GM12892 (cell line): ENCODE data around the gene HPN.
"Not testable (repeated sequence)": the region's sequence is repeated elsewhere in the genome, so short reads cannot be mapped to it uniquely, and the experiment has no call there.

Experiments used
- DNase-seq: peaks from one replicate; pipeline ENCODE4 v3.0.0; 2011; ENCODE audit not compliant: insufficient read length
- FAIRE-seq: peaks from 2 replicates; lab custom pipeline; 2011; peaks lifted over from hg19 to GRCh38; lab: Jason Lieb, UNC
- POLR2A ChIP-seq: IDR thresholded peaks from 2 replicates; pipeline ENCODE4 v1.6.1; 2011; ENCODE audit warnings: low read depth, low read length, control low read depth
- POLR2AphosphoS5 ChIP-seq: IDR thresholded peaks from 2 replicates; pipeline ENCODE4 v1.6.1; 2011; ENCODE audit warnings: low read depth, low read length, control low read depth
- TAF1 ChIP-seq: IDR thresholded peaks from 2 replicates; pipeline ENCODE4 v1.6.1; 2011; ENCODE audit warnings: low read depth, mild to moderate bottlenecking, control low read depth, low read length, borderline replicate concordance

The HPN gene

GRCh38 chr19:35022460-35022859, 19.1 kb upstream of the HPN start:
- TF ChIP-seq POLR2A: no peak
- no peak for TF ChIP-seq TAF1
- no peak for TF ChIP-seq POLR2AphosphoS5
- DNase-seq: no peak
- FAIRE-seq: no peak

GRCh38 chr19:35023428-35023827, 18.1 kb upstream of the HPN start:
- FAIRE-seq: no peak
- TF ChIP-seq POLR2A (no peak), TAF1 (no peak), POLR2AphosphoS5 (no peak)
- no peak for DNase-seq

GRCh38 chr19:35024095-35024494, 17.4 kb upstream of the HPN start:
- no peak for TF ChIP-seq POLR2AphosphoS5
- TF ChIP-seq POLR2A: no peak
- no peak for TF ChIP-seq TAF1
- FAIRE-seq: no peak
- DNase-seq: no peak

GRCh38 chr19:35025969-35026368, 15.6 kb upstream of the HPN start:
- FAIRE-seq: no peak
- no peak for TF ChIP-seq POLR2A
- no peak for TF ChIP-seq TAF1

GRCh38 chr19:35026418-35026817, 15.1 kb upstream of the HPN start:
- TF ChIP-seq TAF1: no peak
- TF ChIP-seq POLR2A: no peak
- no peak for TF ChIP-seq POLR2AphosphoS5
- DNase-seq: no peak
- FAIRE-seq: no peak

More at GRCh38 chr19:35025969-35026368, 15.6 kb upstream of the HPN start:
- no peak for DNase-seq

GRCh38 chr19:35027009-35027408, 14.5 kb upstream of the HPN start:
- DNase-seq (no peak), FAIRE-seq (no peak)
- TF ChIP-seq POLR2AphosphoS5 (no peak), POLR2A (no peak), TAF1 (no peak)

- no peak for DNase-seq
- no peak for TF ChIP-seq TAF1
- TF ChIP-seq POLR2A: no peak
- TF ChIP-seq POLR2AphosphoS5: no peak
- FAIRE-seq: no peak
Measured at GRCh38 chr19:35027851-35028599, 13.5 kb upstream of the HPN start.

- not testable (repeated sequence) for DNase-seq
Measured at GRCh38 chr19:35028600-35028885, 13.0 kb upstream of the HPN start.

GRCh38 chr19:35029275-35029736, 12.2 kb upstream of the HPN start:
- DNase-seq, FAIRE-seq: not testable (repeated sequence)

More at GRCh38 chr19:35028600-35028885, 13.0 kb upstream of the HPN start:
- not testable (repeated sequence) for FAIRE-seq

GRCh38 chr19:35029737-35030256, 11.7 kb upstream of the HPN start:
- TF ChIP-seq POLR2AphosphoS5: 0 out of 2 replicates have a peak, but pooled peaks have one; percentile 19
- no peak for TF ChIP-seq TAF1
- FAIRE-seq: no peak

GRCh38 chr19:35030257-35031071, 11.1 kb upstream of the HPN start, which contains the start of gene SCN1B:
Gene SCN1B (plus strand): TSS chr19:35030470. CDS start chr19:35030821, 351 bp downstream.
- TF ChIP-seq POLR2AphosphoS5: no peak
- TF ChIP-seq TAF1: no peak
- no peak for TF ChIP-seq POLR2A
- DNase-seq (peak; percentile 63), FAIRE-seq (no peak)

More at GRCh38 chr19:35029737-35030256, 11.7 kb upstream of the HPN start:
- DNase-seq: no peak

GRCh38 chr19:35031072-35031881, 10.2 kb upstream of the HPN start:
- DNase-seq (no peak), FAIRE-seq (no peak)
- TF ChIP-seq POLR2AphosphoS5: no peak
- no peak for TF ChIP-seq TAF1
